Skin of body (tissue), 2 donors: Measurements from ENCODE around the gene BTBD9. TPM values are rescaled to one million over a fixed set of nuclear protein-coding genes. Genes with fewer than 3 reads are reported as not detected.
"Not testable (repeated sequence)": the region's sequence is repeated elsewhere in the genome, so short reads cannot be mapped to it uniquely, and the experiment has no call there.

Experiments
- DNase-seq: peaks from one replicate; lab custom pipeline; 2025; lab: John Stamatoyannopoulos, UW
- total RNA-seq: library from RNA; depleted of rRNA; stranded (reverse); fragments of >200 nt; gene quantifications from one replicate; pipeline ENCODE4 v1.2.3, GENCODE V29; 2014

Gene BTBD9
- total RNA-seq, 1 donor from 2014 or later = 15.0 TPM

DNA sequence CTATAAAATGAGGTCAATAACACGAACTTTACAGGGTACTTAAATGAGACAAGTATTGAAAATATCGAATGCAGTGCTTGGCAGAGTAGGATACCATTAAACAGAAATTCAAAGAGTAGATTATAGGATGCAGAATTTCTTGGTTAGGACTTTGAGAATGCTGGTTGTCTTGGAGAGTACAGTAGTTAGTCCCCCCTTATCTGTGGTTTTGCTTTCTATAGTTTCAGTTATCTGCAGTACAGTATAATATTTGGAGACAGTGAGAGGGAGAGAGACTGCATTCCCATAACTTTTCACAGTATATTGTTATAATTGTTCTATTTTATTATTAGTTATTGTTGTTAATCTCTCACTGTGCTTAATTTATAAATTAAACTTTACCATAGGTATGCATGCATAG is 290.5 kb downstream of the BTBD9 start:
- no peak for DNase-seq

DNA sequence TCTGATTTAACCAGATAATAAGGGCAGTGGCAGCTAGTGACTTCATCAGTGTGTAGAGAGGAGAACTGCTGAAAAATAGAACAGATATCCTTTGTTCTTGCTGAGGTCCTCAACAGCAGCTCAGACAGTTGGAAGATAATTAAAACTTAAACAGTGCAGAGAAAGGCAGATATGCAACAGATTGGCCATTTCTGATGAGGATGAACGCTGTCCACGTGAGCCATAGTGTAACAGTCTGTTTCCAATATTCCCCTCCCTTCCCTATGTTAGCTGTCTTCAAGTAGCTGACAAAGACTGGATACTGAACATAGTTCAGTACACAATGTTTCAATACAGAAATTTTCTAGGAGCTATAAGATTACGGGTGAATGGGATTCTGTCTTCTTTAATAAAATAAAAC is 291.4 kb downstream of the BTBD9 start:
- no peak for DNase-seq

DNA sequence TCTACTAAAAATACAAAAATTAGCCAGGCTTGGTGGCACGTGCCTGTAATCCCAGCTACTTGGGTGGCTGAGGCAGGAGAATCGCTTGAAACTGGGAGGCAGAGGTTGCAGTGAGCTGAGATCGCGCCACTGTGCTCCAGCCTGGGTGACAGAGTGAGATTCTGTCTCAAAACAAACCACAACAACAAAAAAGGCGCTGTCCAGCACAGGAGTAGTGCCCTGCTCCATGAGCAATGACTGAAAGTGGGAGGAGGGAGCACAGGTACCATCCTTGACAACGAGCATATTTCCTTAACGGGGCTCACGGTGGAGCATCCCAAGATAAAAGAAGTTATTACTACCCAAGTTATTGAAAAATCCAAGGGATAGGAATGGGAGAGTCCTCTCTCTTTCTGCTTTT is 291.9 kb downstream of the BTBD9 start:
- not testable (repeated sequence) for DNase-seq

DNA sequence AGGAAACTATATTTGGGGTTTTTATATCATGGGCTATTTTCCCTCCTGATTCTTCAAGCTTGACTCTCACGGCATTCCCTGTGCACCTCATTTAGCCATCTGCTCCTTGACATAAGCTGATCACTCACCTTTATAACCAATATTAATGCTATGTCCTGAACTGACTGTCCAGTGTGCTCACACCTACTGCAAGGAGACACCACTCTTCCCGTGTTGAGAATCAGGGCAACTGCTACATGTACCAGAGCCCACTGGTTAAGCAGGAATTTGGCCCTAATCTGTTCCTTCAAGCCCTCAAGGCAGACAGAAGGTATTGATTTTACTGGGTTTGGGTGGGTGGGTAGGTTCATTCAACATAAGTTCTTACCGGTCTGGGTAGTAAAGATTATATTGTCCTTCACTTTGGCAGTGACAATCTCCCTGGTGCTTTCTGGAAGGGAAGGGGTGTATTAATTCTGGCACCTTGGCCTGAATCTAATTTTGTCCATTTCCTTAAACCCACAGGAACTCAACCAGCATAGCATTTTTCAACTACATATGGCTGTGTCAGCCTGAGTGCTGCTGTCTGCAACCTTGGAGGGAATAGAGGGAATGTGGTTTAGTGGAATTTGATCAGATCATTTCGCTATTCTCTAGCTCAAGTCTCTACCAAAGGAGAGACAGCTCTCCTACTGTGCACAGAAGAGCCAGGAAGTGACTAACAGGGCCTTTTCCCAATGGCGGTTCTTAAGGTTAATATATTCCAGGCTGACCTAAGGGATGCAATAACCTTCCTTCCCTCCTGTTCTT is 293.2 kb downstream of the BTBD9 start:
- no peak for DNase-seq

DNA sequence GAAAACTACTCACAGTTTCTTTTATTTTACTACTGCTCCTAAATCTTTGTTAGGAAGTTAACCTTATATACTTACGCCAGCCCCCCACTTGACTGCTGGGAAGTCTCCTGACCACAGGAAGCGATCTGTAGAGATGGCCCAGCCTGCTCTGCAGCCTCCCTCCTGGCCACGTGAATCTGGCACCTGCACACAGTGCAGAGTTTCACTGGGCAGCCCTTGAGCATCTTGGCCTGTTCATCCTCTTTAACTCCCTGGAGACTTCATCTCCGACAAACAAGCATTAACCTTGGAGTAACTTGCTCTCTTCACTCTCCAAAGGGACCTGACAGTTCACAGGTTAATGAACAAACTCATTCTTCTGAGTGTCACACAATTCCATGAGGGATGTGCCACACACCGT is 294.1 kb downstream of the BTBD9 start:
- no peak for DNase-seq

DNA sequence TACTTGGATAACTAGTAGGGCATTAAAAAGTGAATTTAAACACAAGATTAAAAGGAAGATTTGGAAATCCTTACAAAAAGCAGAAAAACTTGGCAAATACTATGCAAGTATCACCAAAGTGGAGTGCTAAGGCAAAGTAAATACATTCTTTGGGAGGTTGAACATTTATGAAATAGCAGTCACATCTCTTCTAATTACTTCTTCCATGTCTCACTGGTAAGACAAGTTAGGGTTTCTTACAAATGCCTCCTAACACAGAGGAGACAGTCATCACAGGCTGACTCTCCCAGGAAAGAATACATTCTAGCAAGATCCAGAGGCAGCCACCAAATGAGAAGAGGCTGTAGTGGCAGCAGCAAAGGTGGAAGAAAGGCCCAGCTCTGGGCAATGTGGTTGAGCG is 298.2 kb downstream of the BTBD9 start:
- DNase-seq = no peak

DNA sequence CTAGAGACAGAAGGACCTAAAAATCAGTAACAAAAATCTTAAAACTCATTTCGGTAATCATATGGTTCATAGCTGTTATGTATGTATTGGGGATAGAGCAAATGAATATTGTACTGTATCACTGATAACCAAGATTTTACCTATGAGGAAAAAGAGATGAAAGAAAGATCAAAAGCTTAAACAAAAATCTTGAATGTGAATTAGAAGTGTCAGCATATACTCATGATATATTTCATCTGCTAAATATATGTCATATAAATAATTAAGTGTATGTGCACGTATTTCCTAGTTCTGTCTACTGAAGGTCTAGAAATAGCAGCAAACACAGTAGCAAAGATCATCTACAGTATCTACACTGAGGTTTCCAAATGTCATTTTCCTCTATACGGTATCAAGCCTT is 299.8 kb downstream of the BTBD9 start:
- DNase-seq = no peak

DNA sequence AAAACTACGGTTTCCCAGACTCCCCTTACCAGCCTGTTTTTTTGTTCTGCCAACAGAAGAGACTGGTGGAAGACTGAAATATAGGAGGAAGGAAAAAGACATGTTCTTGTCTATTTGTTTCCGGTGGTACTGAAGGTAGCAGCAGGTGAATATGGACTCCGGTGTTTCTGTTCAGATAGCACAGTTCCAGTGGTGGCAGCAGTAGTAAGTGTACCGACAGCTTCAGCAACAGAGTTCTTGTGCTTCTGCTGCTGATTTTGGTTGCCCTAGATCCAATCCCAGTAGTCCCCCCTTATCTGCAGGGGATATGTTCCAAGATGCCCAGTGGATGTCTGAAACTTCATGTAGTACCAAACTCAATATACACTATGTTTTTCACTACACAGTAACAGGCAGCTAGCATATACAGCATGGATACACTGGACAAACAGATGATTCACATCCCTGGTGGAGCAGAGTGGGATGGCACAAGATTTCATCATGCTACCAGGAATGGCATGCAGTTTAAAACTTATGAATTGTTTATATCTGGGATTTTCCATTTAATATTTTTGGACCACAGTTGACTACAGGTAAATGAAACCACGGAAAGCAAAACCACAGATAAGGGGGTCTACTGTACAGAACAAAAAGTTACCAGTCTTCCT is 301.8 kb downstream of the BTBD9 start:
- no peak for DNase-seq

DNA sequence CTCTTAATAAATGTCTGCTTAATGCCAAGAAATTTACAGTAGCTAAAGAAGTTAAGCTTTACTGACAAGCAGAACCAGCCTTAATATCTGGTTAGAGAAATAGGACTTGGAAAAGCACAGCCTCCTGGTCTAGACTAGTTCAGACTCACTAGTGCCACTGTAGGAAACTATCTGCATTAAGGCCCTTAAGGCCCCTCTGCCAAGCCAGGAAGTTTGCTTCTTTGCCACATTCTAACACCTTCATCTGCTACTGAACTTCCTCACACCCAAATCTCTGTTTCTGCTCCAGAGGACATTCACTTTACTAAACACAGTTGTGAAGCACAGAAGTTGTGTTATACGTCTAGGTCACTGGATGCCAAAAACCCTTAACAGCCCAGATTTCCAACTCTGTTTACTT is 302.8 kb downstream of the BTBD9 start:
- DNase-seq = no peak

DNA sequence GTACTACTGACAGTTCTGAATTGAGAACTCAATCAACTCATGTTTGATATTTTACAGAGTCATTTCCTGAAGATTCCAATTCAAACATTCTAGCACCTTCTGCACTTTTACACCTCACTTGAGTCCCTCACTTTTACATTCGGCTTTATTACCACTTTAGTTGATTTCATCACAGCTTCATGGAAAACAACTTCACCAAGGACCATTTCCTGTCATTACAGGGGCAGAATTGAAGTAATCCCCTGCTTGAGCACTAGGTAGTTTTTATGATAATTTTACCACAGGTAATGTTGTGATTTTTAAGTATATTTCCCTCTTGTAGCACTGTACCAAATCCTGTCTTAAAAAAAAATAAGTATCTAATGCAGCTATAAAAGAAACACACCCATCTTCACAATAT is 312.9 kb downstream of the BTBD9 start:
- no peak for DNase-seq

DNA sequence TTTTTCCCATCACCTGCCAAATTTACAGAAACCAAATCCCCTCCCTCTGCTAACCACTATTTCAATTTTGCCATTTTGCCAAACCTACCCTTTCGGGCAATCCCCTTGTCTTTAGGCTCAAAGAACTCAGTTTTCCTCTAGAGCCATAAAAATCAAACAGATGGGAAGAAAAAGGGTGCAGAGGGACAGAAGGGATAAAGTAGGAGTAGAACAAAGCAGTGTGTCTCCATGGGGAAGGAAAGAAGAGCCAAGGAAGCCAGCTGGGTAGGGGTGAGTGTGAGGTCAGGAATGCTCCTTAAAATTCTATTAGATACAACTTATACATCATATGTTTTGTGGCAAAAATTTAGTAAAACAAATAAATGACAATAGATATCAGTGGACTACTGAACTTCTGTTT is 316.5 kb downstream of the BTBD9 start:
- no peak for DNase-seq

DNA sequence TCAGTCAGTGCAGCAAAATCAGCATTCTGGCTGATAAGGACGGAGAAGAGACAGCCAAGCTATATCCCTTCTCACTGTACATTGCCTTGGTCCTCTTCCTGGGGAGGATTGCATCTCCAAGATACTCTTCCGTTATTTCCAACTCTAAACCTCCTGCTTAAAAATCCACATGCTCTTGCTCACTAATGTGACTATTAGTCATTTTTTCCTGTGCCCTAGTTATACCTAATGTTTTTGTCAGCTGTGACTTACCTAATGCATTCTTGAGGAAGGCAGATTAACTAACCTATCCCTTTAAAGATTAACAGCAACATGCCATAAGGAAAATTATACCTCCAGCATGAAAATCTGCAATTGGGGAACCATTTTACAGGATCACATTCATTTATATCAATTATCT is 317.6 kb downstream of the BTBD9 start:
- DNase-seq = no peak

DNA sequence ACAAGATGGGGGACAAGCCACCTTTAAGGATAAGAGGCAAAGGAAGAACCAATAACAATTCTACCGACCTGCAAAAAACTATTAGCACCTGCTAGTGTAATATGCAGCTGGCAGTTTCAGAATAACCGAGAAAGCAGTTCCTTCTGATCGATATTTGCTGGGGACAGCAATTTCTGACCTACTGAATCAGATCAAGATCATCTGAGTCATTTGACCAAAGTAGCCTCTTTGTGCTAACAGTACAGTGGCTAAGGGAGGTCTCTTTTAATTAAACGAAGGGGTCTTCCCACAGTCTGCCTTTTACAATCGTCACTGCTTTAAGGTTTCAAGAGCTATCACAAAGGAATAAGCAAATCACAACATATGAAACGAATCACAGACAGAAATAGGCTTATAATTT is 318.9 kb downstream of the BTBD9 start:
- no peak for DNase-seq

DNA sequence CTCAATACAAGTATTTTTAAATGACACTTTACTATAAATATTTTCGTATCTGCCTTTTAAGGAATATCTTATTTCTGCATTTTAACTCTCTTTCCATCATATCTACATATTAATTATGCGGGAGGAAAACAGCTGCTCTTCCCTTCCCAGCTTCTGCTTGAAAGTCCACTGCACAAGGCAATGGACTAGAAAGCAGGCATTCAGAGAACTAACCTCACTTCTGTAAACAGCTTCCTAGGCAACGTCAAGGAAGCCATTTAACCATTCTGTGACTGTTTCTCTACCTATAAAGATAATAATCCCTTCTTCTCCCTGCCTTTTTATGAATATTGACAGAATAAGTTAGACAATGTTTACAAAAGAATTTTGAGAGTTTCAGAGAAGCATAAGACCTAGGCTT is 319.4 kb downstream of the BTBD9 start:
- no peak for DNase-seq

DNA sequence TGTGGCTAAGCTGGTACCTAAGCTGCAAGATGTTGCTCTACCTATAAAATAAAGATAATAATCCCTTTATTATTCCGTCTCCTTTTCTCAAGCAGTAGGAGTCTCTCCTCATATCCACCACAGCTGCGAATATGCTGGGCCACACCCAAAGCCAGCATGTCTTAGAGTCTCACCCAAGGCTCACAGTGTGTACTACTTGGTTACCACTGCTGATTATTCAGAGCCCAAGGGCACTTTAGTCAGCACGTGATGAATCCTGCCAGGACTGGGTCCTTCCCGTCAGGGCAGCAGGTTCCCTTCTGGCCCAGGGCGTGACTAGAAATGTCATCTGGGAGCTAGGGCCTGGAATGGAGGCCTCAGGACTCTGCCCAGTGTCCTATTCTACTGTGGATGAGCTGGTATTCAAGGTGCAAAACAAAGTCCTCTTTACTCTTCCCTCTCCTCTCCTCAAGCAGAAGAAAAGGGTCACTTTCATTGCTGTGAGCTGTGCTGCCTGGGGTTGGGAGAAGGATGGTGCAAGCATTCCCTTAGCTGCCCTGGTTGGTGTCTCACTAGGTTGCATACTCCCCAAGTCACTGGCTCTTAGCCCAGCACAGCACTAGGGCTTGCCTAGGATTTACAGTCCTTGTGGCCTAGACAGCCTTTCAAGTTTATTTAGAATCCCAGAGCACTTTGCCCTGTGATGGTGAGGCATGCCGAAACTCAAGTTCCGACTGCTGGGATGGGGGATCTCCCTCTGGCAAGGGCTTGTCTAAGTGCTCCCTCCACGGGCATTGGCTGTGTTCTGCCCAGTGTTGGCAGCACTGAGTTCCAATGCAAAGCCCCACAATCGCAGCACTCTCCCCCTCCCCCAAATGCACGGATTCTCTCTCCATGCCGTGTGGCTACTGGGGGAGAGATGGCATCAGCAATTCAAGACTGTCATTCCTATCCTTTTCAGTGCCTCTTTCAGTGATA is 320.2 kb downstream of the BTBD9 start:
- DNase-seq = no peak

DNA sequence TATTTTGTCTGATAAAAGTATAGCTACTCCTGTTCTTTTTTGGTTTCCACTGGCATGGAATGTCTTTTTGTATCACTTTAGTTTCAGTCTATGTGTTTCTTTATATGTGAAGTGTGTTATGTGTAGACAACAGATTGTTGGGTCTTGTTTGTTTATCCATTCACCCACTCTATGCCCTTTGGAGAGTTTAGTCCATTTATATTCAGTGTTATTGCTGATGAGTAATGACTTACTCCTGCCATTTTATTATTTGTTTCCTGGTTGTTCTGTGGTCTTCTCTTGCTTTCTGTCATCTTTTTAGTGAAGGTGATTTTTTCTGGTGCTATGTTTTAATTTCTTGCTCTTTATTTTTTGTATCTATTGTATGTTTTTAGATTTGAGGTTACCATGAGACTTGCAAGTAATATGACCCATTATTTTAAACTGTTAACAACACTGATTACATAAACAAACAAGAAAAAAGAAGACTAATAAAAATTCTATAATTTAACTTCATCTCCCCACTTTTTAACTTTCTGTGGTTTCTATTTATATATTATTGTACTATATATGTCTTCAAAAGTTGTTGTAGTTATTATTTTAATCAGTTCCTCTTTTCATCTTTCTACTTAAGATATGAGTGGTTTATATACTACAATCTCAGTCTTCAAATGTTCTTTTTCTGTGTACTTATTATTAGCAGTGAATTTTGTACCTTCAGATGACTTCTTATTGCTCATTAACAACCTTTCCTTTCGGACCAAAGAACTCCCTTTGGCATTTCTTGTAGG is 323.4 kb downstream of the BTBD9 start:
- DNase-seq = no peak

DNA sequence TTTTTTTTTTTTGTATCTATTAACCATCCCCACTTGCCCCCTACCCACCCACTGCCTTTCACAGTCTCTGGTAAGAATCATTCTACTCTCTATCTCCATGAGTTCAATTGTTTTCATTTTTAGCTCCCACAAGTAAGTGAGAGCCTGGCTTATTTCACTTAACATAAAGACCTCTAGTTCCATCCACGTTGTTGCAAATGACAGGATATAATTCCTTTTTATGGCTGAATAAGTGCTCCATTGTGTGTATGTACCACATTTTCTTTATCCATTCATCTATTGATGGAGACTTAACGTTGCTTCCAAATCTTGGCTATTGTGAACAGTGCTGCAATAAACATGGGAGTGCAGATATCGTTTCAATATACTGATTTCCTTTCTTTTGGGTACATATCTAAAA is 328.5 kb downstream of the BTBD9 start:
- DNase-seq = no peak

DNA sequence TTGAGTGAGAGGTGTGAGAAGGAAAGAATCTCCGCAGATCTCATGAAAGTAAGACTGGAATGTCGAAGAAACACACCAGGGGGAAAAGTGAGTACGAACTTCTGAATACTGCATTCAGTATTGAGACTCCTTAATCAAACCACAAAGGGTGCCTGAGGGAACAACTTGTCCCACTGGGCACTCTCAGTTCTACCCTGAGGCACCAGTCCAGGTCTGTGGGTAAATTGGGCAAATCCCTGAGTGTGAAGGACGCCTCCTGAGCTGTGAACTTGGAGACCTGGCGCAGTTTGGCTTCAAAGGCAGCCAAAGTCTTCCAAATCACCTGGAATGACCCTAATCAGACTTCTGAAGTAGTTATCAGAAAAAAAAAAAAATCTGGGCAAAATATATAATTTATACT is 329.7 kb downstream of the BTBD9 start:
- no peak for DNase-seq

DNA sequence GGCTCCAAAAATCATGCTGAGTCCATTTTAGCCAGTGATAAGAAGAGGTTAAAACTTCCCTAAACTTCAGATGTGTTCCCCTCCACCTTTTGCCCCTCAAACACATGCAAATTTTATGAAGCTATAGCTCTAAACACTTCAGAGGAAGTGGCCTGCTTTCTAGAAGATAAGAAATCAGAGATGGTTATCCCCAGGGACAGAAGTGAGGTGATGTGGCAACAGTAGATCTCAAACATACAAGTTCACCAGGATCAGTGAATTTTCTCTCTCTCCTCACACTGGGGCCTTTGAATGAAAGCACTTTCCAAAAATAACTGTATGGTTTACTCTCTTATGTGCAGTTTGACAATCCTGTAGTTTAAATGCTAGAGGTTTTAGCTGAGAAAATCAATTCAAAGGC is 332.0 kb downstream of the BTBD9 start:
- DNase-seq = no peak

DNA sequence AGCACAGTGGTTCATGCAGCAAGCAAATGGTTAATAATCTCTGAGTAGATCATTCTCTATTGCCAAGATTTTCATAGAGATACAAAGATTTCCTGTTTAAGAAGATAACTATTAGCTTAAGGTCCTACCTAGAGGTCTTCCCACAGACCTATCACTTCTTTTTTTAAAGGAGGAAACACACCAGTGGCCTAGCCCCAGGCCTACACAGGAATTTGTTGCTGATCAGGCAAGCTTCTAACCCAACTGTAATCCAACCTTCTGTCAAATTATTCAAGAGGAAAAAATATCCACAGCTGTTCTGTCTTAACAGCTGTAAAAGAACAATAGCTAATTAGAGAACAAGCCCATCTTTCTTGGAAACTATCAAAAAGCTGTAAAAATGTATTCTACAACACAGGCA is 332.8 kb downstream of the BTBD9 start:
- peak; percentile 5 for DNase-seq

DNA sequence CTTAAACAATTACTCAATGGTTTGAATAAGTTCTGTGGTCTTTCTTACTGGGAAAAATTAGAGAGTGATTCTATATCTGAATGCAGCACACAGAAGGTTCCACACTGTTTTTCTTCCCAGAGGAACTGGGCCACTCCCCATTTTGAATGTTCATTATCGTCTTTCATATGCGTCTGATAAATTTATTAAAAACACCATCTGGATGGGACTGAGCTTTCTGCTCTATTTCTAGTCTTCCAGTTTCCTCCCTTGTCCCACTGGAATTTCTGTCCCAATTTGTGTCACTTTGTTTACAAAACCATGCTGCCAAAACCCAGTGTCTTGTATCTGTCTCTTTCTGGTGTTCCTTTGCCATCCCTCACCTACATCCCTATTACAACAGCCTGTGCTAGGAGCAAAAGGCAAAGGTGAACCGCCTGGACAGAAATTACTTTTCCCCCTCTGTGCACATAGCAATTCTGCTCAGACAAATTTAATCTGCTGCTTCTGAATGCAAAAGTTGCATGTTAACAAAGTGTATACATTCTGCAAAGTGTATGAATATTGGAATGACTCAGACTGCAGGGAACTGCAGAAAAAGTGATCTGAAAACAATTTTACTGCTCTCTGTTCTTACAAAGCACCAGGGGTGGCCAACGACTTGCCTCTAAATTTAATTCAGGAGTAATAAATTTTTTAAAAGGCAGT is 333.6 kb downstream of the BTBD9 start:
- DNase-seq = no peak
